Vagina (tissue), 2 donors: ENCODE data around the gene CALD1. TPM values are rescaled to one million over a fixed set of nuclear protein-coding genes. Genes with fewer than 3 reads are reported as not detected.

ENCODE experiments used
- DNase-seq, 2 donors: peaks; one replicate each; pipeline ENCODE4 v3.0.0-alpha.2; 2017; ENCODE audit errors: extremely low spot score in 2 of 2
- H3K27ac ChIP-seq: fragments of 200-600 bp; sonication (generic); one replicate; pipeline ENCODE4 v1.5.1; 2019
- H3K27me3 ChIP-seq: fragments of 200-600 bp; sonication (generic); one replicate; pipeline ENCODE4 v1.5.1; 2019
- H3K36me3 ChIP-seq, 2 donors: fragments of 200-600 bp; sonication (generic); one replicate each; pipeline ENCODE4 v1.5.1; 2017 to 2019
- H3K4me1 ChIP-seq: fragments of 200-600 bp; sonication (generic); one replicate; pipeline ENCODE4 v1.5.1; 2019
- H3K4me3 ChIP-seq, 2 donors: fragments of 200-600 bp; sonication (generic); 1 replicate in 1 of 2; 2 replicates in 1 of 2; pipeline ENCODE4 v1.5.1; 2016 to 2019
- H3K9me3 ChIP-seq: fragments of 200-600 bp; sonication (generic); one replicate; pipeline ENCODE4 v1.5.1; 2019
- POLR2A ChIP-seq, 2 donors: fragments of 450-650 bp; IDR thresholded peaks; one replicate each; pipeline ENCODE4 v1.6.1; 2017; ENCODE audit warnings: antibody characterized with exemption in 2 of 2, mild to moderate bottlenecking in 2 of 2, moderate library complexity in 2 of 2
- POLR2AphosphoS5 ChIP-seq, 2 donors: sonication (generic); formaldehyde crosslinking; IDR thresholded peaks; one replicate each; pipeline ENCODE4 v1.9.0; 2017; ENCODE audit warnings: antibody characterized with exemption in 2 of 2, mild to moderate bottlenecking in 2 of 2, low read depth in 1 of 2; ENCODE audit not compliant: insufficient read depth in 1 of 2
- intact Hi-C: fragments of 100-400 bp; cut with DNase I; formaldehyde crosslinking; loops from one replicate; pipeline ENCODE4 v1.15.1; 2023
- total RNA-seq: library from RNA; depleted of rRNA; stranded (reverse); fragments of >200 nt; gene quantifications from one replicate; pipeline ENCODE4 v1.2.3, GENCODE V29; 2016
- TF ChIP-seq, protein P1 (sequence below), 3 experiments: fragments of 450-650 bp in 2 of 3; fragments of 200-600 bp in 1 of 3; sonication (generic) in 1 of 3; IDR thresholded peaks; one replicate each; pipeline ENCODE4 v1.5.1; 2017 to 2019; ENCODE audit warnings: antibody characterized with exemption in 3 of 3, mild to moderate bottlenecking in 2 of 3, moderate library complexity in 2 of 3

Gene CALD1
- total RNA-seq, 1 donor from 2014 or later, result 343 TPM

GRCh38 chr7:134847851-134848588 is 68.6 kb downstream of the CALD1 start:
- peaks cover 50% of the 10 kb centered on the region for H3K4me1 ChIP-seq
- no peak for TF ChIP-seq POLR2AphosphoS5 (IDR thresholded peaks at IDR 0.05; ENCODE audit: insufficient read depth in 1 of 2, low read depth in 1 of 2)
- TF ChIP-seq, protein P1, sequence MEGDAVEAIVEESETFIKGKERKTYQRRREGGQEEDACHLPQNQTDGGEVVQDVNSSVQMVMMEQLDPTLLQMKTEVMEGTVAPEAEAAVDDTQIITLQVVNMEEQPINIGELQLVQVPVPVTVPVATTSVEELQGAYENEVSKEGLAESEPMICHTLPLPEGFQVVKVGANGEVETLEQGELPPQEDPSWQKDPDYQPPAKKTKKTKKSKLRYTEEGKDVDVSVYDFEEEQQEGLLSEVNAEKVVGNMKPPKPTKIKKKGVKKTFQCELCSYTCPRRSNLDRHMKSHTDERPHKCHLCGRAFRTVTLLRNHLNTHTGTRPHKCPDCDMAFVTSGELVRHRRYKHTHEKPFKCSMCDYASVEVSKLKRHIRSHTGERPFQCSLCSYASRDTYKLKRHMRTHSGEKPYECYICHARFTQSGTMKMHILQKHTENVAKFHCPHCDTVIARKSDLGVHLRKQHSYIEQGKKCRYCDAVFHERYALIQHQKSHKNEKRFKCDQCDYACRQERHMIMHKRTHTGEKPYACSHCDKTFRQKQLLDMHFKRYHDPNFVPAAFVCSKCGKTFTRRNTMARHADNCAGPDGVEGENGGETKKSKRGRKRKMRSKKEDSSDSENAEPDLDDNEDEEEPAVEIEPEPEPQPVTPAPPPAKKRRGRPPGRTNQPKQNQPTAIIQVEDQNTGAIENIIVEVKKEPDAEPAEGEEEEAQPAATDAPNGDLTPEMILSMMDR (IDR thresholded peaks at IDR 0.05), result no peak
- TF ChIP-seq POLR2A (IDR thresholded peaks at IDR 0.05), result no peak

GRCh38 chr7:134850066-134850465 is 70.6 kb downstream of the CALD1 start:
- no peak overlapping the region for H3K4me3 ChIP-seq
- intact Hi-C loops, result no loop called here
- no peak for TF ChIP-seq POLR2A (IDR thresholded peaks at IDR 0.05)
- TF ChIP-seq, protein P1 (IDR thresholded peaks at IDR 0.05), result no peak
- no peak for TF ChIP-seq POLR2AphosphoS5 (IDR thresholded peaks at IDR 0.05; ENCODE audit: insufficient read depth in 1 of 2, low read depth in 1 of 2)
- no peak for DNase-seq
- no peak overlapping the region for H3K27ac ChIP-seq
- no peaks in the 10 kb centered on the region for H3K36me3 ChIP-seq
- no peaks in the 10 kb centered on the region for H3K9me3 ChIP-seq
- H3K27me3 ChIP-seq, result no peaks in the 10 kb centered on the region
- peaks cover 46% of the 10 kb centered on the region for H3K4me1 ChIP-seq

More at GRCh38 chr7:134847851-134848588, 68.6 kb downstream of the CALD1 start:
- H3K27me3 ChIP-seq, result no peaks in the 10 kb centered on the region
- H3K4me3 ChIP-seq, result no peak overlapping the region
- peaks cover 0 to 7% of the 10 kb centered on the region in 2 donors for H3K36me3 ChIP-seq
- DNase-seq, result no peak
- intact Hi-C loops, result no loop called here
- no peak overlapping the region for H3K27ac ChIP-seq
- no peaks in the 10 kb centered on the region for H3K9me3 ChIP-seq

GRCh38 chr7:134851141-134851540 is 71.7 kb downstream of the CALD1 start:
- Histone ChIP-seq H3K27ac (peak overlapping the region; percentile 68), H3K36me3 (no peaks in the 10 kb centered on the region), H3K27me3 (no peaks in the 10 kb centered on the region), H3K4me3 (no peak overlapping the region), H3K4me1 (peaks cover 50% of the 10 kb centered on the region), H3K9me3 (no peaks in the 10 kb centered on the region)
- intact Hi-C loops, result no loop called here
- TF ChIP-seq POLR2A (IDR thresholded peaks at IDR 0.05), result no peak
- TF ChIP-seq, protein P1 (IDR thresholded peaks at IDR 0.05), result no peak
- TF ChIP-seq POLR2AphosphoS5 (IDR thresholded peaks at IDR 0.05; ENCODE audit: insufficient read depth in 1 of 2, low read depth in 1 of 2), result no peak
- DNase-seq, result no peak

DNA sequence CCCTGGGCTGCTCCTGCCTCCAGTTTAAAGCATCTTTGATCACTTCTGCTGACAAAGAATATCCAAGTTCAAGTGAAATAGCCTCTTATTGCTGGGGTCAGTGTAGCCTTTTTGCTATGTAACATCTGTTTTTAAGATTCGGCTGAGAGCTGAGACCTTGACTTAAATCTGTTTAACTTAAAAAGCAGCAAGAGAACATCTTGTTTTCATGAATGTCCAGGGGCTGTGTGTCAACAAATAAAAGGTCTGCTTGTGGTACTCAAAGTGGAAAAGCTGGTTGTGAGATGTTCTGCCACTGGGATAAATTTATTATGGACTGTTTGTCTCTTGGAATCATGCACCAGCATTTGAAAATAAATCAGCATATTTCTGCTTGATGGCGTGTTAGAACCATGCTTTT is 73.2 kb downstream of the CALD1 start:
- Histone ChIP-seq H3K4me1 (peaks cover 62% of the 10 kb centered on the region), H3K27ac (peak overlapping the region; percentile 68)
- TF ChIP-seq, protein P1 (IDR thresholded peaks at IDR 0.05), result no peak
- no peak for TF ChIP-seq POLR2A (IDR thresholded peaks at IDR 0.05)
- TF ChIP-seq POLR2AphosphoS5 (IDR thresholded peaks at IDR 0.05; ENCODE audit: insufficient read depth in 1 of 2, low read depth in 1 of 2), result peak in 1 of 2 donors; percentile 15

GRCh38 chr7:134854816-134855215 is 75.4 kb downstream of the CALD1 start:
- Histone ChIP-seq H3K9me3 (no peaks in the 10 kb centered on the region), H3K27ac (peak overlapping the region; percentile 25), H3K4me3 (no peak overlapping the region), H3K27me3 (no peaks in the 10 kb centered on the region), H3K36me3 (no peaks in the 10 kb centered on the region), H3K4me1 (peaks cover 65% of the 10 kb centered on the region)
- intact Hi-C loops, result no loop called here
- DNase-seq, result no peak
- no peak for TF ChIP-seq POLR2A (IDR thresholded peaks at IDR 0.05)
- TF ChIP-seq, protein P1 (IDR thresholded peaks at IDR 0.05), result no peak
- no peak for TF ChIP-seq POLR2AphosphoS5 (IDR thresholded peaks at IDR 0.05; ENCODE audit: insufficient read depth in 1 of 2, low read depth in 1 of 2)

More for the DNA sequence above, 73.2 kb downstream of the CALD1 start:
- Histone ChIP-seq H3K4me3 (peak overlapping the region in 1 of 2 donors; percentile 10), H3K27me3 (no peaks in the 10 kb centered on the region), H3K36me3 (no peaks in the 10 kb centered on the region), H3K9me3 (no peaks in the 10 kb centered on the region)
- intact Hi-C loops, result no loop called here
- DNase-seq, result no peak
